SK-N-SH (cell line): ENCODE data around the gene TAC4. TPM values are rescaled to one million over a fixed set of nuclear protein-coding genes. Genes with fewer than 3 reads are reported as not detected.

Experiments used
- CTCF ChIA-PET: fragments of 300-600, 350-600 bp; formaldehyde crosslinking; extraction: SDS; loops from one replicate; lab custom pipeline; 2021; lab: Yijun Ruan, JAX
- POLR2A ChIA-PET: fragments of 350-600 bp; sonication (Branson Sonifier 250); formaldehyde crosslinking; extraction: SDS; loops from one replicate; lab custom pipeline; 2020; ENCODE audit warnings: antibody characterized with exemption, inconsistent platforms; lab: Yijun Ruan, JAX
- DNase-seq: peaks from one replicate; pipeline ENCODE4 v3.0.0; 2012
- H2AFZ ChIP-seq: fragments of 200-600 bp; sonication (generic); 2 replicates; pipeline ENCODE4 v1.8.1; 2016; ENCODE audit warnings: antibody characterized with exemption, mild to moderate bottlenecking, low read depth
- H3F3A ChIP-seq: fragments of 200-600 bp; sonication (generic); replicated peaks from 2 replicates; pipeline ENCODE3; 2016; ENCODE audit warnings: antibody characterized with exemption, mild to moderate bottlenecking; ENCODE audit not compliant: insufficient read depth
- H3K27ac ChIP-seq, 2 experiments: fragments of 200-500 bp in 1 of 2; fragments of 200-600 bp in 1 of 2; sonication (Bioruptor generic) in 1 of 2; sonication (generic), shearing (Covaris generic) in 1 of 2; 2 replicates each; pipeline versions ENCODE4 v1.5.1 to v1.6.1; 2014 to 2016; ENCODE audit warnings: low read depth in 2 of 2, inconsistent platforms in 1 of 2, low read length in 1 of 2, mild to moderate bottlenecking in 1 of 2, mixed read lengths in 1 of 2
- H3K27me3 ChIP-seq: fragments of 200-600 bp; sonication (generic), shearing (Covaris generic); 2 replicates; pipeline ENCODE4 v1.6.1; 2016; ENCODE audit warnings: mixed run types; ENCODE audit not compliant: insufficient read depth
- H3K36me3 ChIP-seq, 2 experiments: fragments of 200-500 bp in 1 of 2; fragments of 200-600 bp in 1 of 2; sonication (Bioruptor generic) in 1 of 2; sonication (generic) in 1 of 2; replicated peaks in 1 of 2; 2 replicates each; pipeline versions ENCODE3 to v1.5.1; 2014 to 2016; ENCODE audit warnings: low read length in 1 of 2, mild to moderate bottlenecking in 1 of 2; ENCODE audit not compliant: insufficient read depth in 2 of 2, control insufficient read depth in 1 of 2
- H3K4me1 ChIP-seq, 2 experiments: fragments of 200-500 bp in 1 of 2; fragments of 200-600 bp in 1 of 2; sonication (Bioruptor generic) in 1 of 2; sonication (generic), shearing (Covaris generic) in 1 of 2; 2 replicates each; pipeline versions ENCODE4 v1.5.1 to v1.6.1; 2014 to 2016; ENCODE audit warnings: low read depth in 1 of 2, low read length in 1 of 2, mixed run types in 1 of 2; ENCODE audit not compliant: insufficient read depth in 2 of 2, control insufficient read depth in 1 of 2
- H3K4me2 ChIP-seq: fragments of 200-600 bp; sonication (generic), shearing (Covaris generic); 2 replicates; pipeline ENCODE4 v1.6.1; 2017; ENCODE audit warnings: mixed run types
- H3K4me3 ChIP-seq, 2 experiments: fragments of 200-500 bp in 1 of 2; fragments of 200-600 bp in 1 of 2; sonication (Bioruptor generic) in 1 of 2; sonication (generic), shearing (Covaris generic) in 1 of 2; 2 replicates each; pipeline versions ENCODE4 v1.5.1 to v1.8.1; 2014 to 2016; ENCODE audit warnings: low read depth in 2 of 2, inconsistent platforms in 1 of 2, low read length in 1 of 2, mild to moderate bottlenecking in 1 of 2, mixed read lengths in 1 of 2, moderate library complexity in 1 of 2
- H3K79me2 ChIP-seq: fragments of 200-600 bp; sonication (generic); 2 replicates; pipeline ENCODE4 v1.8.1; 2017; ENCODE audit warnings: mild to moderate bottlenecking; ENCODE audit not compliant: insufficient read depth
- H3K9ac ChIP-seq: fragments of 200-600 bp; sonication (generic); 2 replicates; pipeline ENCODE4 v1.6.1; 2017; ENCODE audit warnings: mixed run types
- H3K9me2 ChIP-seq: fragments of 200-600 bp; sonication (generic); 2 replicates; pipeline ENCODE4 v1.6.1; 2017; ENCODE audit warnings: mixed run types
- H3K9me3 ChIP-seq: fragments of 200-600 bp; sonication (generic); 2 replicates; pipeline ENCODE4 v1.6.1; 2017; ENCODE audit warnings: mixed run types, mild to moderate bottlenecking, moderate library complexity
- H4K20me1 ChIP-seq: fragments of 200-600 bp; sonication (generic); 2 replicates; pipeline ENCODE4 v1.6.1; 2017; ENCODE audit warnings: mild to moderate bottlenecking, mixed run types; ENCODE audit not compliant: insufficient read depth
- CHD2 ChIP-seq: fragments of 150-350 bp; IDR thresholded peaks from 2 replicates; pipeline ENCODE4 v1.6.1; 2018; ENCODE audit warnings: low read length; ENCODE audit not compliant: partially characterized antibody
- ELF1 ChIP-seq: IDR thresholded peaks from 2 replicates; pipeline ENCODE4 v1.4.0; 2012
- EP300 ChIP-seq, 2 experiments: IDR thresholded peaks; 2 replicates each; pipeline versions ENCODE4 v1.4.0 to v1.6.1; 2012; ENCODE audit warnings: borderline replicate concordance in 1 of 2, low read depth in 1 of 2, low read length in 1 of 2
- EZH2phosphoT487 ChIP-seq: fragments of 200-600 bp; sonication (generic); IDR thresholded peaks from 2 replicates; pipeline ENCODE4 v1.6.1; 2017; ENCODE audit warnings: low read depth, mixed run types, mild to moderate bottlenecking, antibody characterized with exemption, moderate library complexity, borderline replicate concordance
- FOSL2 ChIP-seq: IDR thresholded peaks from 2 replicates; pipeline ENCODE4 v1.4.0; 2012; ENCODE audit warnings: low read depth, mild to moderate bottlenecking, moderate library complexity, borderline replicate concordance
- FOXJ3 ChIP-seq: sonication (generic); formaldehyde crosslinking; IDR thresholded peaks from 2 replicates; pipeline ENCODE4 v1.5.1; 2020; ENCODE audit warnings: mild to moderate bottlenecking, missing genetic modification reagents
- GABPA ChIP-seq: IDR thresholded peaks from 2 replicates; pipeline ENCODE4 v1.4.0; 2012; ENCODE audit warnings: low read depth, mild to moderate bottlenecking
- GATA2 ChIP-seq: sonication (generic); formaldehyde crosslinking; IDR thresholded peaks from 2 replicates; pipeline ENCODE4 v1.5.0; 2020; ENCODE audit warnings: mild to moderate bottlenecking, missing genetic modification reagents
- MXI1 ChIP-seq: IDR thresholded peaks from 2 replicates; pipeline ENCODE4 v1.6.1; 2012; ENCODE audit warnings: mild to moderate bottlenecking, low read depth, low read length, improper control_type of control experiment
- POLR2AphosphoS5 ChIP-seq: IDR thresholded peaks from 2 replicates; pipeline ENCODE4 v1.6.1; 2012; ENCODE audit warnings: low read depth, low read length
- RAD21 ChIP-seq: IDR thresholded peaks from 2 replicates; pipeline ENCODE4 v1.6.1; 2012; ENCODE audit warnings: mild to moderate bottlenecking, low read length
- RXRA ChIP-seq: IDR thresholded peaks from 2 replicates; pipeline ENCODE4 v1.4.0; 2012; ENCODE audit warnings: low read depth, mild to moderate bottlenecking, borderline replicate concordance
- SMC3 ChIP-seq: IDR thresholded peaks from 2 replicates; pipeline ENCODE4 v1.6.1; 2012; ENCODE audit warnings: low read depth, low read length, improper control_type of control experiment
- TAF1 ChIP-seq: IDR thresholded peaks from 2 replicates; pipeline ENCODE4 v1.6.1; 2012; ENCODE audit warnings: low read depth, mild to moderate bottlenecking, low read length, moderate library complexity, borderline replicate concordance
- TCF12 ChIP-seq: IDR thresholded peaks from 2 replicates; pipeline ENCODE4 v1.4.0; 2012
- WGBS: methylation state at CpG from one replicate; pipeline ENCODE4 v1.1.6; 2017; ENCODE audit warnings: low lambda C conversion rate; 5-methylcytosine and 5-hydroxymethylcytosine counted together
- polyA plus RNA-seq, 3 experiments: library from polyadenylated mRNA; depleted of rRNA; stranded (reverse); fragments of >200 nt; gene quantifications; 2 replicates each; pipeline ENCODE4 v1.2.3, GENCODE V29; 2012
- TF ChIP-seq, protein P1 (sequence below): IDR thresholded peaks from 2 replicates; pipeline ENCODE4 v1.4.0; 2012; ENCODE audit warnings: low read depth
- TF ChIP-seq, protein P2 (sequence below): IDR thresholded peaks from 2 replicates; pipeline ENCODE4 v1.6.1; 2012; ENCODE audit warnings: mild to moderate bottlenecking, low read depth, low read length, moderate library complexity
- TF ChIP-seq, protein P3 (sequence below): IDR thresholded peaks from 2 replicates; pipeline ENCODE4; 2012
- TF ChIP-seq, protein P4 (sequence below): fragments of 200-600 bp; sonication (generic); IDR thresholded peaks from 2 replicates; pipeline ENCODE4 v1.6.1; 2017; ENCODE audit warnings: antibody characterized with exemption, mild to moderate bottlenecking, moderate library complexity
- TF ChIP-seq, protein P5 (sequence below): fragments of 150-350 bp; IDR thresholded peaks from 2 replicates; pipeline ENCODE4 v1.6.1; 2017; ENCODE audit warnings: antibody characterized with exemption, low read length, low read depth, borderline replicate concordance

Gene TAC4
- polyA plus RNA-seq, 1 of the 3 experiments (the other 2 are of a cell fraction) = not detected

DNA sequence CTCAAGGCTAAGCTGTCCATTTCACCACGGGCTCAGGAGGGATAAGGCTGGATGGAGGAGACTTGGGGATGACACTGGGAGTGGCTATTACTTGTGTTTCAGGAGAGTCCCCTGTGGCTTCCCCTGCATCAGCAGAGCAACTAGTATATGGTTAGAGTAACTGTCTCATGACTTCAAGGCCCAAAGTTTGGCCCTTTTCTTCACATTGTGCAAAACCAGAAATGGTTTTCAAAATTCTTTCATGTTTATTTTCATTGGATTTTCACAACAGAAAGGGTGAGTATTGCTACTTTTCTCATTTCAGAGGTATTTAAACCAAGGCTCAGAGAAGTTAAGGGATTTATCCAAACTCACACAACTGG lies 18.1 kb upstream of the TAC4 start:
- CTCF ChIA-PET = interaction anchor here (1.0 to 40.4 kb wide), 7 partner anchors 14 to 295 kb away, joined by 3 to 1665 read pairs (median 4); partner anchors contain the start of gene DLX3
- H4K20me1 ChIP-seq = no peaks in the 10 kb centered on the region
- peaks cover 26% of the 10 kb centered on the region for H3K27me3 ChIP-seq
- 36% methylated on average over 1 of the region's 1 CpG for WGBS
- H3K9me2 ChIP-seq = no peaks in the 10 kb centered on the region
- H3K9ac ChIP-seq = no peak overlapping the region
- POLR2A ChIA-PET = no interaction called here
- H3K79me2 ChIP-seq = no peaks in the 10 kb centered on the region
- no peak overlapping the region for H2AFZ ChIP-seq
- no peak overlapping the region for H3K27ac ChIP-seq
- H3K36me3 ChIP-seq = no peaks in the 10 kb centered on the region
- no peak overlapping the region for H3K4me2 ChIP-seq
- H3F3A ChIP-seq = no peaks in the 10 kb centered on the region
- H3K9me3 ChIP-seq = no peaks in the 10 kb centered on the region
- no peak for DNase-seq
- no peak overlapping the region for H3K4me3 ChIP-seq
- H3K4me1 ChIP-seq = no peaks in the 10 kb centered on the region
- TF ChIP-seq GABPA (no peak), POLR2AphosphoS5 (no peak), ELF1 (no peak), GATA2 (CRISPR knock-in tag) (no peak), CHD2 (no peak), TAF1 (no peak), FOXJ3 (no peak), EZH2phosphoT487 (no peak), MXI1 (no peak), EP300 (IDR thresholded peaks at IDR 0.05; ENCODE audit: borderline replicate concordance in 1 of 2, low read depth in 1 of 2, low read length in 1 of 2) (no peak), SMC3 (no peak), RAD21 (no peak), RXRA (no peak), TCF12 (no peak), FOSL2 (no peak)
- TF ChIP-seq, protein P1, sequence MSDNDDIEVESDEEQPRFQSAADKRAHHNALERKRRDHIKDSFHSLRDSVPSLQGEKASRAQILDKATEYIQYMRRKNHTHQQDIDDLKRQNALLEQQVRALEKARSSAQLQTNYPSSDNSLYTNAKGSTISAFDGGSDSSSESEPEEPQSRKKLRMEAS = no peak
- TF ChIP-seq, protein P2, sequence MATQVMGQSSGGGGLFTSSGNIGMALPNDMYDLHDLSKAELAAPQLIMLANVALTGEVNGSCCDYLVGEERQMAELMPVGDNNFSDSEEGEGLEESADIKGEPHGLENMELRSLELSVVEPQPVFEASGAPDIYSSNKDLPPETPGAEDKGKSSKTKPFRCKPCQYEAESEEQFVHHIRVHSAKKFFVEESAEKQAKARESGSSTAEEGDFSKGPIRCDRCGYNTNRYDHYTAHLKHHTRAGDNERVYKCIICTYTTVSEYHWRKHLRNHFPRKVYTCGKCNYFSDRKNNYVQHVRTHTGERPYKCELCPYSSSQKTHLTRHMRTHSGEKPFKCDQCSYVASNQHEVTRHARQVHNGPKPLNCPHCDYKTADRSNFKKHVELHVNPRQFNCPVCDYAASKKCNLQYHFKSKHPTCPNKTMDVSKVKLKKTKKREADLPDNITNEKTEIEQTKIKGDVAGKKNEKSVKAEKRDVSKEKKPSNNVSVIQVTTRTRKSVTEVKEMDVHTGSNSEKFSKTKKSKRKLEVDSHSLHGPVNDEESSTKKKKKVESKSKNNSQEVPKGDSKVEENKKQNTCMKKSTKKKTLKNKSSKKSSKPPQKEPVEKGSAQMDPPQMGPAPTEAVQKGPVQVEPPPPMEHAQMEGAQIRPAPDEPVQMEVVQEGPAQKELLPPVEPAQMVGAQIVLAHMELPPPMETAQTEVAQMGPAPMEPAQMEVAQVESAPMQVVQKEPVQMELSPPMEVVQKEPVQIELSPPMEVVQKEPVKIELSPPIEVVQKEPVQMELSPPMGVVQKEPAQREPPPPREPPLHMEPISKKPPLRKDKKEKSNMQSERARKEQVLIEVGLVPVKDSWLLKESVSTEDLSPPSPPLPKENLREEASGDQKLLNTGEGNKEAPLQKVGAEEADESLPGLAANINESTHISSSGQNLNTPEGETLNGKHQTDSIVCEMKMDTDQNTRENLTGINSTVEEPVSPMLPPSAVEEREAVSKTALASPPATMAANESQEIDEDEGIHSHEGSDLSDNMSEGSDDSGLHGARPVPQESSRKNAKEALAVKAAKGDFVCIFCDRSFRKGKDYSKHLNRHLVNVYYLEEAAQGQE = no peak
- TF ChIP-seq, protein P3, sequence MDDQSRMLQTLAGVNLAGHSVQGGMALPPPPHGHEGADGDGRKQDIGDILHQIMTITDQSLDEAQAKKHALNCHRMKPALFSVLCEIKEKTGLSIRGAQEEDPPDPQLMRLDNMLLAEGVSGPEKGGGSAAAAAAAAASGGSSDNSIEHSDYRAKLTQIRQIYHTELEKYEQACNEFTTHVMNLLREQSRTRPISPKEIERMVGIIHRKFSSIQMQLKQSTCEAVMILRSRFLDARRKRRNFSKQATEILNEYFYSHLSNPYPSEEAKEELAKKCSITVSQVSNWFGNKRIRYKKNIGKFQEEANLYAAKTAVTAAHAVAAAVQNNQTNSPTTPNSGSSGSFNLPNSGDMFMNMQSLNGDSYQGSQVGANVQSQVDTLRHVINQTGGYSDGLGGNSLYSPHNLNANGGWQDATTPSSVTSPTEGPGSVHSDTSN = no peak
- TF ChIP-seq, protein P4, sequence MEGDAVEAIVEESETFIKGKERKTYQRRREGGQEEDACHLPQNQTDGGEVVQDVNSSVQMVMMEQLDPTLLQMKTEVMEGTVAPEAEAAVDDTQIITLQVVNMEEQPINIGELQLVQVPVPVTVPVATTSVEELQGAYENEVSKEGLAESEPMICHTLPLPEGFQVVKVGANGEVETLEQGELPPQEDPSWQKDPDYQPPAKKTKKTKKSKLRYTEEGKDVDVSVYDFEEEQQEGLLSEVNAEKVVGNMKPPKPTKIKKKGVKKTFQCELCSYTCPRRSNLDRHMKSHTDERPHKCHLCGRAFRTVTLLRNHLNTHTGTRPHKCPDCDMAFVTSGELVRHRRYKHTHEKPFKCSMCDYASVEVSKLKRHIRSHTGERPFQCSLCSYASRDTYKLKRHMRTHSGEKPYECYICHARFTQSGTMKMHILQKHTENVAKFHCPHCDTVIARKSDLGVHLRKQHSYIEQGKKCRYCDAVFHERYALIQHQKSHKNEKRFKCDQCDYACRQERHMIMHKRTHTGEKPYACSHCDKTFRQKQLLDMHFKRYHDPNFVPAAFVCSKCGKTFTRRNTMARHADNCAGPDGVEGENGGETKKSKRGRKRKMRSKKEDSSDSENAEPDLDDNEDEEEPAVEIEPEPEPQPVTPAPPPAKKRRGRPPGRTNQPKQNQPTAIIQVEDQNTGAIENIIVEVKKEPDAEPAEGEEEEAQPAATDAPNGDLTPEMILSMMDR = no peak
- TF ChIP-seq, protein P5, sequence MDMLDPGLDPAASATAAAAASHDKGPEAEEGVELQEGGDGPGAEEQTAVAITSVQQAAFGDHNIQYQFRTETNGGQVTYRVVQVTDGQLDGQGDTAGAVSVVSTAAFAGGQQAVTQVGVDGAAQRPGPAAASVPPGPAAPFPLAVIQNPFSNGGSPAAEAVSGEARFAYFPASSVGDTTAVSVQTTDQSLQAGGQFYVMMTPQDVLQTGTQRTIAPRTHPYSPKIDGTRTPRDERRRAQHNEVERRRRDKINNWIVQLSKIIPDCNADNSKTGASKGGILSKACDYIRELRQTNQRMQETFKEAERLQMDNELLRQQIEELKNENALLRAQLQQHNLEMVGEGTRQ = no peak
- TF ChIP-seq, all 33 proteins: peak for 0
